GM21786 (cell line): Measurements from ENCODE around the gene CATSPERZ.

Experiments
- ATAC-seq: cut with Tn5 transposase; IDR thresholded peaks from one replicate; pipeline ENCODE4 v1.9.1; 2021; ENCODE audit not compliant: unreplicated experiment

Gene CATSPERZ

GRCh38 chr11:64263947-64264317 lies 36.2 kb upstream of the CATSPERZ start:
- ATAC-seq = no peak

- ATAC-seq = no peak
Observed at GRCh38 chr11:64264371-64264852, 35.7 kb upstream of the CATSPERZ start.

- ATAC-seq = no peak
Observed at GRCh38 chr11:64265176-64266160, 34.7 kb upstream of the CATSPERZ start.

- ATAC-seq = no peak
Observed at GRCh38 chr11:64266339-64266738, 33.8 kb upstream of the CATSPERZ start.

DNA sequence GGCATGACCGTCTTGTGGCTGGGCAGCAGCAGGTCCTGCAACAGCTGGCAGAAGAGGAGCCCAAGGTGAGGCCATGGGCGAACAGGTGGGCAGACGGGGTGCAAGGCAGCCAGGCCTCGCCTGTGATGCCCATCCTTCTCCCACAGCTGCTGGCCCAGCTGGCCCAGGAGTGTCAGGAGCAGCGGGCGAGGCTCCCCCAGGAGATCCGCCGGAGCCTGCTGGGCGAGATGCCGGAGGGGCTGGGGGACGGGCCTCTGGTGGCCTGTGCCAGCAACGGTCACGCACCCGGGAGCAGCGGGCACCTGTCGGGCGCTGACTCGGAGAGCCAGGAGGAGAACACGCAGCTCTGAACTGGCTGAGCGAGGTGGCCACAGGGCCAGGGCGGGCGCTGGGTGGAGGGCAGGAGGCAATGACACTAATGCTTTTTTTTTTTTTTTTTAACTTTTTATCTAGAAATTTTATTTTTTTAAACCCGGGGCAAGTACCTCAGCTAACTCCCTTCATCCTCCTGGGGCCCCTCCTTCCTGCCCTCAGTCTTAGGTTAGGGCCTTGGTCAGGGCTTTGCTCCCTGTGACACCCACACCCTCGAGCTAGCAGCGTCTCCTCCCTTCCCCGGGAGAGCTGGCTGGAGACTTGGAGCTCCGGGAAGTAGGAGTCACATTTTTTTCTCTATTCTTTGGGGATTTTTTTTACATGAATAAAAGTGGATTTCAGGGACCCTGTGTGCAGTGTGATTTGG lies 32.8 kb upstream of the CATSPERZ start:
- ATAC-seq = no peak

DNA sequence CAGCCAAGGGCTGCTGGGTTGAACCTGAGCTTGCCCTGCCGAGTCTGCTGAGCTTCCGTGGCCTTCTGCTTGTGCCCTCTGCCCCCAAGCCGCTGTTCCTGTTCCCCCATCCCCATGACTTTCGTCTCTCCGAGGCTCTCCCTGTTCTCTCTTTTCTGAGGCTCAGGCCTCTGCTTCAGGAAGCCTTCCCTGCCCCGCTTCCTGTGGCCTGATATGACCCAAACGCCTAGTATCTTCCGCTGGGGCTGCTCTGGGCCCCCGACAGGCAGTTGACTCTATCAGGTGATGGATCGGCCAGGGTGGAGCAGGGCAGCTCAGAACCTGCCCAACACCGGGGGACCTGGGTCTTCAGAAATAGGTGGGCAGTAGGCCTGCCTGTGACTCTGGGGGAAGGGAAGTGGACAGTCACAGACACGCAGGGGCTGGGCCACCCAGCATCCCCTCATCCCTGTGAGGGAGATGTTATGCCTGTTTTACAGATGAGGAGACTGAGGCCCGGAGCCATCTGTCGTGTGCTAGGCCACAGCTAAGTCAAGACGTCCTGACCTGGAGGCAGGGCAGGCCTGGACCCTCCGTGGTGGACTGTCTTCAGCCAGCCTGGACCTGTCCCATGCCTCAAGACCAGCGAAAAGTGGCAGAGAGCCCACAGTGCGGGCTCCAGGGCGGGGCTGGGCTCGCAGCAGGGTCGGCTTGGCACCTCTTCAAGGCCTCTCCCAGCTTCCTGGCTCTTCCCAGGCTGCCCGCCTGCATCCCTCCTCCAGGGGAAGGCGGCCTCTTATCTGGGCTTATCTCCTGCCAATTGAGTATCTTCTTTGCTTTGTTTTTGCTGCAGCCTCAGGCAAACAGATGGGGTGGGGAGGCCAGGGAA lies 31.9 kb upstream of the CATSPERZ start:
- no peak for ATAC-seq

DNA sequence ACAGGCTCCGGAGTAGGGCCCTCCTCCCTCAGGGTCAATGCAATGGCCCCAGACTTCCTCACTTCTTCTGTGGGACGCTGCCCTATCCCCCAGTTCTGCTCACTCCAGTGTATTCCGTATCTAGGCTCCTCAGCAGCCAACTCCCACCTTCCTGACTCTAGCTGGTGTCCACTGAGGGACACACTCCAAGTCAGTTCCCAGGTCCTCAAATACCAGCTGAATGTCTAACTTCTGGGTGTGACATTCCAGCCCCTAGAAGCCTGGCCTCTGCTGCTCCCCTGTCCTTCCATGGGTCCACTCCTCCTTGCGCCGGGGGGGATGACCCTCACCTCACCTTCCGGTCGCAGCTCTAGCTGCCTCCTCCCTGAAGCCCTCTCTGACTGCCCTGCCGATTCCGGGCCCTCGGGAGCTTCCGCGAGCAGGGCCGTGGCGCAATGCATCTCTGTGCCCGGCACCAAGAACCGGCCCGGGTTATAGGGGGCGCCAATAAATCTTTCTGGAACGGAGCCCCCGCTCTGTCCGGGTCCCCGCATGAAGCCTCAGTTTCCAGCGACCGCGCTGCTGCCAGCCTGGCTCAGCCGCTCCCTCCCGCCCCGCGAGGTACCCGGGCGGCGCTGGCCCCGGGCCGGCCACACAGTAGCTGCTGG lies 31.1 kb upstream of the CATSPERZ start:
- peak; percentile 19 for ATAC-seq

- peak; percentile 69 for ATAC-seq
Observed at GRCh38 chr11:64269540-64270220, 30.5 kb upstream of the CATSPERZ start.

GRCh38 chr11:64275031-64275800 lies 24.9 kb upstream of the CATSPERZ start:
- no peak for ATAC-seq

GRCh38 chr11:64275841-64276240 lies 24.3 kb upstream of the CATSPERZ start:
- no peak for ATAC-seq

GRCh38 chr11:64276653-64277431 lies 23.3 kb upstream of the CATSPERZ start:
- no peak for ATAC-seq

GRCh38 chr11:64278576-64279190 lies 21.5 kb upstream of the CATSPERZ start:
- ATAC-seq = no peak

DNA sequence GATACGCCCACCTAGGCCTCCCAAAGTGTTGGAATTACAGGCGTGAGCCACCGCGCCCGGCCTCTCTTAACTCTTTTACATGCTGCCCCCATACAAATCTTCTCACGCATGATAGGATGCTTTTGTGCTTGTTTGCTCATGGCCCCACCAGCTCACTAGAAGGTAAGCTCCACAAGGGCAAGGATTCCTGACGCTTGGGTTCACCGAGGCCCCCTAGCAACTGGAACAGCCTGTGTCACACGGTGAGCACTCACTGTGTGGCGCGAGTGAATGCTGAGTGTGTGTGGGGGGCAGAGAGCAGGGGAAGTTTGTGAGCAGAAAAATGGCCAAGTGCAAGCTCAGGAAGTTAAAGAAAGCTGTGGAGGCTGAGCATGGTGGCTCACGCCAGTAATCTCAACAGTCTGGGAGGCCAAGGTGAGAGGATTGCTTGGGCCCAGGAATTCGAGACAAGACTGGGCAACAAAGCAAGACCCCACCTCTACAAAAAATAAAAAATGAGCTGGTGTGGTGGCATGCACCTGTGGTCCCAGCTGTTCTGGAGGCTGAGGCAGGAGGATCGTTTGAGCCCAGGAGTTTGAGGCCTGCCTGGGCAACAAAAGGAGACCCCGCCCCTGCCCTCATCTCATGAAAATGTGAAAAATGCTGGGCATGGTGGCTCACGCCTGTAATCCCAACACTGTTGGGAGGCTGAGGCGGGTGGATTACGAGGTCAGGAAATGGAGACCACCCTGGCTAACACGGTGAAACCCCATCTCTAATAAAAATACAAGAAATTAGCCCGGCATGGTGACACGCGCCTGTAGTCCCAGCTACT lies 18.0 kb upstream of the CATSPERZ start:
- no peak for ATAC-seq

GRCh38 chr11:64283092-64283491 lies 17.1 kb upstream of the CATSPERZ start:
- no peak for ATAC-seq

GRCh38 chr11:64284048-64284961 lies 15.9 kb upstream of the CATSPERZ start, which contains the start of gene BAD:
BAD (minus strand) TSS chr11:64284665; CDS start chr11:64284368, 297 bp downstream.
- ATAC-seq = peak; percentile 82
